GM19035 (cell line): Measurements from ENCODE around the gene AVP.
"Not testable (repeated sequence)": the region's sequence is repeated elsewhere in the genome, so short reads cannot be mapped to it uniquely, and the experiment has no call there.

Experiments used
- ATAC-seq: cut with Tn5 transposase; IDR thresholded peaks from one replicate; pipeline ENCODE4 v1.9.1; 2021; ENCODE audit not compliant: unreplicated experiment

The AVP gene

GRCh38 chr20:3084283-3084985, at the start of gene AVP:
Gene AVP, minus strand, starts transcription at chr20:3084724. Its CDS starts 50 bp downstream, at chr20:3084674.
- no peak for ATAC-seq

DNA sequence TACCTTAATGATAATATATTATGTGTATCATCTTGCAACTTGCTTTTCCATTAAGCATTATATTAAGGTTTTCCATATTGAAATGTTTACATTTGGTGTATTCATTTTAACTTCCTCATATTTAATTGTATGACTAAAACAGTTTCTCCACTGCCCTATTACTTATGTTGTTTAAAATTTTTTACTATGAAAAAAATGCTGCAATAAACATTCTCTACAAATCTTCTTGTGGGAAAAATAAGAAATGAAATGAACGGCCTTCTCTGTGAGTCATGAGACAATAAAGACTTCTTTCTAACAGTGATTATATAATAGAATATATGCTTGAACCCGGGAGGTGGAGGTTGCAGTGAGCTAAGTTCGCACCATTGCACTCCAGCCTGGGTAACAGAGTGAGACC, 49.6 kb upstream of the AVP start:
- no peak for ATAC-seq

- no peak for ATAC-seq
These were observed 48.6 kb upstream of the AVP start for GRCh38 chr20:3133155-3133554.

DNA sequence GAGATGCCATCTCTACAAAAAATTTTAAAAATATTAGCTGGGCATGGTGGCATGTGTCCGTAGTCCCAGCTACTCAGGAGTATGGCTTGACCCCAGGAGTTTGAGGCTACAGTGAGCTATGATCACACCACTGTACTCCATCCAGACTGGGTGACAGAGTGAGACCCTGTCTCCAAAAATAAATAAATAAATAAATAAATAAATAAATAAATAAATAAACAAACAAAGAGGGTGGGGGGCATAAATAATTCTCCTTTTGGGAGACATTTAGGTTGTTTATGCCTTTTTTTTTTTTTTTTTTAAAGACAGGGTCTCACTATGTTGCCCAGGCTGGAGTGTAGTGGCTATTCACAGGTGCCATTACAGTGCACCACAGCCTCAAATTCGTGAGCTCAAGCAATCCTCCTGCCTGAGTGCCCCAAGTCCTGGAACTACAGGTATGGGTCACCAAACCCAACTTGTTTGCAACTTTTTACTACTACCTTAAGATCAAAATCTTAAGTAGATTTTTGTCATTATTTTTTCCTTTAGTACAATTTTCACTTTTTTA, 45.6 kb upstream of the AVP start:
- ATAC-seq: no peak

GRCh38 chr20:3129094-3129493, 44.6 kb upstream of the AVP start:
- no peak for ATAC-seq

- no peak for ATAC-seq
These were observed 43.9 kb upstream of the AVP start for GRCh38 chr20:3128275-3128984.

GRCh38 chr20:3126527-3126859, 42.0 kb upstream of the AVP start:
- ATAC-seq: no peak

DNA sequence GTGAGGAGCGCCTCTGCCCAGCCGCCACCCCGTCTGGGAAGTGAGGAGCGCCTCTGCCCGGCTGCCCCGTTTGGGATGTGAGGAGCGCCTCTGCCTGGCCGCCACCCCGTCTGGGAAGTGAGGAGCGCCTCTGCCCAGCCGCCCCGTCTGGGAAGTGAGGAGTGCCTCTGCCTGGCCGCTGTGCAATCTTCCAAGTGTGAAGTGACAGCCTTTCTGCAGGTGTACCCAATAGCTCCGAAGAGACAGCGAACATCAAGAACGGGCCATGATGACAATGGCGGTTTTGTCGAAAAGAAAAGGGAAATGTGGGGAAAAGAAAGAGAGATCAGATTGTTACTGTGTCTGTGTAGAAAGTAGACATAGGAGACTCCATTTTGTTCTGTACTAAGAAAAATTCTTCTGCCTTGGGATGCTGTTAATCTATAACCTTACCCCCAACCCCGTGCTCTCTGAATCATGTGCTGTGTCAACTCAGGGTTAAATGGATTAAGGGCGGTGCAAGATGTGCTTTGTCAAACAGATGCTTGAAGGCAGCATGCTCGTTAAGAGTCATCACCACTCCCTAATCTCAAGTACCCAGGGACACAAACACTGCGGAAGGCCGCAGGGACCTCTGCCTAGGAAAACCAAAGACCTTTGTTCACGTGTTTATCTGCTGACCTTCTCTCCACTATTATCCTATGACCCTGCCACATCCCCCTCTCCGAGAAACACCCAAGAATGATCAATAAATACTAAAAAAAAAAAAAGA, 41.4 kb upstream of the AVP start:
- ATAC-seq: not testable (repeated sequence)

- ATAC-seq: not testable (repeated sequence)
These were observed 40.4 kb upstream of the AVP start for GRCh38 chr20:3124773-3125560.

DNA sequence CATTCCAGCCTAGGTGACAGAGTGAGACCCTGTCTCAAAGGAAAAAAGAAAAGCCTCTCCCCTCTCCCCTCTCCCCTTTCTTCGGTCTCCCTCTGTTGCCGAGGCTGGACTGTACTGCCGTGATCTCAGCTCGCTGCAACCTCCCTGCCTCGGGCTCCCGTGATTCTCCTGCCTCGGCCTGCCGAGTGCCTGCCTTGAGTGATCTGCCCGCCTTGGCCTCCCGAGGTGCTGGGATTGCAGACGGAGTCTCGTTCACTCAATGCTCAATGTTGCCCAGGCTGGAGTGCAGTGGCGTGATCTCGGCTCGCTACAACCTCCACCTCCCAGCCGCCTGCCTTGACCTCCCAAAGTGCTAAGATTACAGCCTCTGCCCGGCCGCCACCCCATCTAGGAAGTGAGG, 39.6 kb upstream of the AVP start:
- ATAC-seq: not testable (repeated sequence)

DNA sequence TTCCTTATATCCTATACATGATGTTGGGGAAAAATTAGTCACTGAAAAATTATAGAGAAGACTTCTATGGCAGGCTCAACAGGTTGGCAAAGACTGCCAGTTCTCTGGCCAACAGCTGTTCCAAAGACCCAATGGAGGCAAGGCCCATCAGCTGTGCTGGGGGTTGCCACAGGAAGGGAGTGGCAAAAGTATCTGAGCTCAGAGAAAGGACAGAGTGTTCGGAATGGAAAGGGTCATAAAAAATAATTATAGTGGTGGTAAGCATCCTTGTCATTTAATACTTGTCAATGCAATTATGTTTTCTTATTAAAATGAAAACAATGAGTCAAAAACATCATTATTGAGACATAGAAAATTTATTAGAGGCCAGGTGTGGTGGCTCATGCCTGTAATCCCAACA, 39.0 kb upstream of the AVP start:
- ATAC-seq: no peak

GRCh38 chr20:3121955-3122610, 37.6 kb upstream of the AVP start:
- ATAC-seq: no peak

DNA sequence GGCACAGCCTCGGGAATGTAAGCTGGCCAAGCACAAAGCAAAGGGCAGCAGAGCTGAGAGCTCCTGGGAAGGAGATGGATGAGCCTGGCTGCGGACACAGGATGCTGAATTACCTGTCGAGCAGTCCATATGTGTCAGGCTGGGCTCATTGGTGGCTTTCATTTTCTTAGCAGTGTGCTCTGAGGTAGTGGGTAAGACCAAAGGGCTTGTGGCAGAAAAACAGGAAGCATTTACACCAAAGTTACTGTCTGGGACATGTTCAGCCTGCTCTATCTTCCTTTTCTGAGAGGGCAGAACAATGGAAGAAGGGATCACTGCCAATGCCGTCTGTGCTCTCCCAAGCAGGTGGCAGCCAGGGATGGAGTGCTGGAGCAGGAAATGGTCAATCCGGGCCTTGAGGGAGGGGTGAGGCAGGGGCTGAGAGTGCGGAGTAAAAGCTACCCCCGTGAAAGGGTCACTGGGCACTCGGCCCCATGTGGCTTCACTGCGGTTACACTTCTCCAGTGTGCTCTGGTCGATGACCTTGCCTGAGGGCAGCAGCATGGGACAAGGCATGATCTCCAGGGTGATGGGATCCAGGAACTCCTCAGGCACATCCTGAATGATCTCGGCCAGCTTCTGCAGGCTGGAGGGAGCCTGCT, 36.9 kb upstream of the AVP start:
- ATAC-seq: no peak

DNA sequence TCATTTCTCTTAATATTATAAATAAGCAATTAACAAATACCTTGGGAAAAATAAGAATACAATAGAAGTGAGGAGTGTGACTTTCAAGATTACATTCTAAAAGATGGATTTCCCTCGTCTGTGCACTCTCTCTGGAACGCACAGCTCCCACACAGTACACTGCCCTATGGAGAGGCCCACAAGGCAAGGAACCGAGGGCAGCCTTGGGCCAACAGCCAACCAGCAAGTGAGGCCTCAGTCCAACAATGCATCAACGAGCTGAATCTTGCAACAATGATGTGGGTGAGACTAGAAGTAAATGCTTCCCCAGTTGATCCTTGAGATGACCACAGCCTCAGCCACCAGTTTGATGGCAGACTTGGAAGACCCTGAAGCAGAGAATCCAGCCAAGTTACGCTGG, 34.5 kb upstream of the AVP start:
- no peak for ATAC-seq

- not testable (repeated sequence) for ATAC-seq
These were observed 33.4 kb upstream of the AVP start for GRCh38 chr20:3117839-3118379.

- no peak for ATAC-seq
These were observed 31.8 kb upstream of the AVP start for GRCh38 chr20:3116341-3116740.

DNA sequence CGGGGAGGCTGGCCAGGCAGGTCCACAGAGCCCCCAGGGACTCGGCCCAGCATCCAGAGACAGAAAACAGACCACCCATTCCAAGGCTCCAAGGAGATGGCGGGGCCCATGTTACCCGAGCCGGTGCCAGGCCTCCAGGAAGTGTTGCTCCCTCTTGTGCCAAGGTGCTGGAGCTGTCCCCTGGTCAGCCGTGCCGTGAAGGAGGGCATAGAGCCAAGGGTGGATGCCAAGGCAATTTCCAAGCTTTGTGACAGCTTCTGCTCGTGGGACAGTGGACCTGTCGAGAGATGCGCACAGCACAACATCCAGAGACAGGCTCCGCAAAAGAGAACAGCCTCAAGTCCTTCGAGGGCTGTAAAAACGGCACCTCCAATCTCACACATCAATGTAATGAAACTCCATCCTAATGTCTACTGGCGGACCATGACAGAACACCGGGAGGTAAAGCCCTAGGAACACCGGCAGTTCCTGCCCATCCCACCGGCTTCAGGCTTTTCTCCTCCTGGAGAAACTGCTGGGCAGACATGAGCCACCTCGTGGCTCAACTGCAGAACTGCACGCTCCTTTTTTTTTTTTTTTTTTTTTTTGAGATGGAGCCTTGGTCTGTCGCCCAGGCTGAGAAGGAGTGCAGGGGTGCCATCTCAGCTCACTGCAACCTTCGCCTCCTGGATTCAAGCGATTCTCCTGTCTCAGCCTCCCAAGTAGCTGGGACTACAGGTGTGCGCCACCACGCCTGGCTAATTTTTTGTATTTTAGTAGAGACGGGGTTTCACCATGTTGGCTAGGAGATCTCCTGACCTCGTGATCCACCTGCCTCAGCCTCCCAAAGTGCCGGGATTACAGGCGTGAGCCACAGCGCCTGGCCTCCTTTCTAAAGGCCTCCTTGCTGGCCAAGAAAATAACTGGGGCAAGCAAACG, 30.9 kb upstream of the AVP start:
- no peak for ATAC-seq

DNA sequence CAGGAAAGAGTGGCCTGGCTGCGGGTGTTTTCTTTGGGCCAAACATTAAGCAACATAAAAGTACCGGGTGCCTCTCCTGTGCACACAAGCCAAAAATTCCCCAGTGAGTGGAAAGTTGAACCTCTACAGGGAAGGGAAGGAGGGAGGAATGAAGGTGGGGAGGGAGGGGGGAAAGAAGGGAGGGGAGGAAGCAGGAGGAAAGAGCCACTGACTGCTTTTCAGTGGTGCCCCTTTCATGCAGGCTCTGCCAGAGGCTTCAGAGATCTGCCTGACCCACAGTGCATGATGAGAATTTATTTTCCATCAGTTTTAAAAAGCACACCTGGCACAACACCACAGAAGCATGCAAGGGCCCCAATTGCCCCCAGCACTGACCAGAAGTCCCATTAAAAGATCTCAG, 27.5 kb upstream of the AVP start:
- no peak for ATAC-seq

- ATAC-seq: no peak
These were observed 27.0 kb upstream of the AVP start for GRCh38 chr20:3111507-3111906.
